ENCODE data around the gene BTG4. TPM values are rescaled to one million over a fixed set of nuclear protein-coding genes. Genes with fewer than 3 reads are reported as not detected.

BTG4 gene
- total and polyA plus RNA-seq, 9 of the 15 experiments (the other 6 are each of a cell fraction or from before 2014, with no cell fraction given), result not detected

DNA sequence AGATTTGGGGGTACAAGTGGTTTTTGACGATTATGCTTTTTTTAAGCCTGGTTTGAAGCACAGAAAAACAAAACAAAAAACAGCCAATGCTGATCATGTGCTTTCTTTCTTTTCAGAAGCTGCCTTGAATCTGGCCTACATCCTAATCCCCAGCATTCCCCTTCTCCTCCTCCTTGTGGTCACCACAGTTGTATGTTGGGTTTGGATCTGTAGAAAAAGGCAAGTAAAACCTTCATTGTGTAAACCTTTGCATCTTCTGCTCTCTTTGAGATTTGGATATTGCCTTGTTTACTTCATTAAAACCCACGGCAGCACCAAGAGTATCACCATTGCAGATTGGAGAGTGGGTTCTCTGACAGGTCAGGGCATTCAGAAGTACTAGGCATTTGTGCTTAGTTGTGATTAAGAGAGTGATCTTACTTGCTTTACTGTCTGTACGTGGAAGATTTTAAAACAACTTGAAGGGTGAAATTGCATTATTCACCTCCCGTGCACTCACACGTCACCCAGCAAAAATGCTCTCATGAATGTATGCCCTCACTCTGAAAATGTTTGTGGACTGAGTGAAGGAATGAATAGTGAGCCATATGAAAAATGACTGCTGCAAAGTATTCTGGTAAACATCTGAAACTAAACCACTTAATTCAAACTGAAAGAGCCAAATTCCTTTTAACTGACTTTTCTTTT, 45.4 kb upstream of the BTG4 start (continued):
- TF ChIP-seq AFF4 (CRISPR knock-in tag; IDR thresholded peaks at IDR 0.05) (no peak), ZNF274 (IDR thresholded peaks at IDR 0.05; ENCODE audit: borderline replicate concordance, low read depth, low read length) (no peak), NONO (IDR thresholded peaks at IDR 0.05; ENCODE audit: low read depth in 2 of 2, low read length in 1 of 2) (no peak), ZNF24 (IDR thresholded peaks at IDR 0.05) (no peak), ZNF282 (CRISPR knock-in tag; IDR thresholded peaks at IDR 0.05) (no peak)
- TF ChIP-seq, protein P1, sequence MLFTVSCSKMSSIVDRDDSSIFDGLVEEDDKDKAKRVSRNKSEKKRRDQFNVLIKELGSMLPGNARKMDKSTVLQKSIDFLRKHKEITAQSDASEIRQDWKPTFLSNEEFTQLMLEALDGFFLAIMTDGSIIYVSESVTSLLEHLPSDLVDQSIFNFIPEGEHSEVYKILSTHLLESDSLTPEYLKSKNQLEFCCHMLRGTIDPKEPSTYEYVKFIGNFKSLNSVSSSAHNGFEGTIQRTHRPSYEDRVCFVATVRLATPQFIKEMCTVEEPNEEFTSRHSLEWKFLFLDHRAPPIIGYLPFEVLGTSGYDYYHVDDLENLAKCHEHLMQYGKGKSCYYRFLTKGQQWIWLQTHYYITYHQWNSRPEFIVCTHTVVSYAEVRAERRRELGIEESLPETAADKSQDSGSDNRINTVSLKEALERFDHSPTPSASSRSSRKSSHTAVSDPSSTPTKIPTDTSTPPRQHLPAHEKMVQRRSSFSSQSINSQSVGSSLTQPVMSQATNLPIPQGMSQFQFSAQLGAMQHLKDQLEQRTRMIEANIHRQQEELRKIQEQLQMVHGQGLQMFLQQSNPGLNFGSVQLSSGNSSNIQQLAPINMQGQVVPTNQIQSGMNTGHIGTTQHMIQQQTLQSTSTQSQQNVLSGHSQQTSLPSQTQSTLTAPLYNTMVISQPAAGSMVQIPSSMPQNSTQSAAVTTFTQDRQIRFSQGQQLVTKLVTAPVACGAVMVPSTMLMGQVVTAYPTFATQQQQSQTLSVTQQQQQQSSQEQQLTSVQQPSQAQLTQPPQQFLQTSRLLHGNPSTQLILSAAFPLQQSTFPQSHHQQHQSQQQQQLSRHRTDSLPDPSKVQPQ (CRISPR knock-in tag; IDR thresholded peaks at IDR 0.05; ENCODE audit: borderline replicate concordance), result no peak

Measured in K562 (cell line).